ENCODE data around the gene NR2C2AP.
A peak's percentile ranks its signal among the peaks of the same experiment; 100 is the strongest.

Gene NR2C2AP

DNA sequence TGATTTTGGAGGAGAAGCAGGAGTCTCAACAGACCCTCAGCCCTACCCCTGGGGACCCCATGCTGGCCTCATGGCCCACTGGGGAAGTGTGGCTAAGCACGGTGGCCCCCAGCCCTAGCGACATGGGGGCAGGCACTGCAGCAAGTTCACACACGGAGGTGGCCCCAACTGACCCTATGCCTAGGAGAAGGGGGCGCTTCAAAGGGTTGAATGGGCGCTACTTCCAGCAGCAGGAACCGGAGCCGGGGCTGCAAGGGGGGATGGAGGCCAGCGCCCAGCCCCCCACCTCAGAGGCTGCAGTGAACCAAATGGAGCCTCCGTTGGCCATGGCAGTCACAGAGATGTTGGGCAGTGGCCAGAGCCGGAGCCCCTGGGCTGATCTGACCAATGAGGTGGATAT lies 23.4 kb upstream of the NR2C2AP start:
- H3K4me3 ChIP-seq (ENCODE audit: low read depth, low read length), result no peak overlapping the region
- H3K36me3 ChIP-seq (replicated peaks), result no peaks in the 10 kb centered on the region
- TF ChIP-seq CTCF (IDR thresholded peaks at IDR 0.05; ENCODE audit: low read depth, low read length, missing control alignments), result no peak
- H3K27ac ChIP-seq, result no peak overlapping the region
- in situ Hi-C loops (cut with HindIII; ENCODE audit: low pct_ligation_motif_present, low sequenced_read_pairs), result no loop called here
- DNase-seq, result no peak
- peaks cover 5% of the 10 kb centered on the region for H3K27me3 ChIP-seq (replicated peaks)

- no peak overlapping the region for H3K4me3 ChIP-seq (ENCODE audit: low read depth, low read length)
- in situ Hi-C loops (cut with HindIII; ENCODE audit: low pct_ligation_motif_present, low sequenced_read_pairs), result no loop called here
These were observed 23.0 kb upstream of the NR2C2AP start for GRCh38 chr19:19226204-19226603.

DNA sequence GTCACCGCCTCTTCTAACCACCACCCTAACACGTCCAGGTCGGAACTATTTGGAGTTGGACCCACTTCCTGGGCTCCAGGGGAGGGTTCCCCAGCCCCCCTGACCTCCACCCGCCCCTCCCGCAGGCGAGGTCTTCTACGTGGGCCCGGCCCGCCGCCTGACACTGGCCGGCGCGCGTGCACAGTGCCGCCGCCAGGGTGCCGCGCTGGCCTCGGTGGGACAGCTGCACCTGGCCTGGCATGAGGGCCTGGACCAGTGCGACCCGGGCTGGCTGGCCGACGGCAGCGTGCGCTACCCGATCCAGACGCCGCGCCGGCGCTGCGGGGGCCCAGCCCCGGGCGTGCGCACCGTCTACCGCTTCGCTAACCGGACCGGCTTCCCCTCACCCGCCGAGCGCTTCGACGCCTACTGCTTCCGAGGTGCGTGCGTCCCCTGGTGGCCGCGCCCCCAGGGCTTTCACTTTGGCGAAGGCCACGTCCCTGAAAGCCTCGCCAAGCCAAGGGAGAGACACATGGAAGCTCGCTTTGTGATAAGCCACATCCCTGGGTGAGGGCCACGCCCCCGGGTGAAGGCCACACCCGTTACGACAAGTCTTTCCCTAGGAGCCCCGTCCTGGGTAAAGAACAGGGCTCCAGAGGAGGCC lies 21.8 kb upstream of the NR2C2AP start:
- no peak overlapping the region for H3K27ac ChIP-seq
- peak; percentile 45 for DNase-seq

More at GRCh38 chr19:19226204-19226603, 23.0 kb upstream of the NR2C2AP start:
- no peak overlapping the region for H3K27ac ChIP-seq
- no peak for TF ChIP-seq CTCF (IDR thresholded peaks at IDR 0.05; ENCODE audit: low read depth, low read length, missing control alignments)
- no peaks in the 10 kb centered on the region for H3K36me3 ChIP-seq (replicated peaks)
- DNase-seq, result no peak
- H3K27me3 ChIP-seq (replicated peaks), result peaks cover 5% of the 10 kb centered on the region

DNA sequence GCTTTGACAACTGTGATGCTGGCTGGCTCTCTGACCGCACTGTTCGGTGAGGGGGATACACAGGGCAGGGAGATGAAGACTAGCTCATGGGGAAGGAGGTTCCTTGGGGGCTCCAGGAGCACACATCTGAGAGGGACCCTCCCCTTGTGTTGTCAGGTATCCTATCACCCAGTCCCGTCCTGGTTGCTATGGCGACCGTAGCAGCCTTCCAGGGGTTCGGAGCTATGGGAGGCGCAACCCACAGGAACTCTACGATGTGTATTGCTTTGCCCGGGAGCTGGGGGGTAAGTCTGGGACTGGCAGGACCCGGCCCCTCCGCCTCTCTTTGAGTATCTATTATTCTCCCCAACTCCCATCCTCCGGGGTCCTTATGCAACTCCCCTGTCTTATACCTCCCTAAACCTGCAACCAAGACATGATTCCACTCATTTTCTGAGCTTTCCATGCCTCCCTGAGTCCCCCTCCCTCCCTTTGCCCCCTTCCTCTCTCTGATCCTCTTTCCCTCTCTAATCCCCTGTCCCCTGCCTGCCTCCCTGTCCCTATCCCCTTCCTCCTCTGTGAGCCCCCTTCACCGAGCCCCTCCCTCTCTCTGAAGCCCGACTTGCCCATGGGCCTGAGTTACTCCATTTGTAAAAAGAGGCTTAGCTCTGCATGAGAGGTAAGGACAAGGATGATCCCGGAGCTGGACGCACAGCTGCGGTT lies 21.1 kb upstream of the NR2C2AP start:
- no peak for DNase-seq
- Histone ChIP-seq H3K36me3 (replicated peaks) (no peaks in the 10 kb centered on the region), H3K27ac (no peak overlapping the region), H3K4me3 (ENCODE audit: low read depth, low read length) (no peak overlapping the region), H3K27me3 (replicated peaks) (peaks cover 5% of the 10 kb centered on the region)
- in situ Hi-C loops (cut with HindIII; ENCODE audit: low pct_ligation_motif_present, low sequenced_read_pairs), result no loop called here
- TF ChIP-seq CTCF (IDR thresholded peaks at IDR 0.05; ENCODE audit: low read depth, low read length, missing control alignments), result no peak

More for the DNA sequence above, 21.8 kb upstream of the NR2C2AP start:
- no peaks in the 10 kb centered on the region for H3K36me3 ChIP-seq (replicated peaks)
- peak; percentile 76 for TF ChIP-seq CTCF (IDR thresholded peaks at IDR 0.05; ENCODE audit: low read depth, low read length, missing control alignments)
- no peak overlapping the region for H3K4me3 ChIP-seq (ENCODE audit: low read depth, low read length)
- peaks cover 5% of the 10 kb centered on the region for H3K27me3 ChIP-seq (replicated peaks)
- in situ Hi-C loops (cut with HindIII; ENCODE audit: low pct_ligation_motif_present, low sequenced_read_pairs), result no loop called here

GRCh38 chr19:19223636-19224035 lies 20.4 kb upstream of the NR2C2AP start:
- Histone ChIP-seq H3K4me3 (ENCODE audit: low read depth, low read length) (no peak overlapping the region), H3K36me3 (replicated peaks) (no peaks in the 10 kb centered on the region), H3K27me3 (replicated peaks) (peaks cover 5% of the 10 kb centered on the region), H3K27ac (no peak overlapping the region)
- TF ChIP-seq CTCF (IDR thresholded peaks at IDR 0.05; ENCODE audit: low read depth, low read length, missing control alignments), result no peak
- DNase-seq, result no peak
- in situ Hi-C loops (cut with HindIII; ENCODE audit: low pct_ligation_motif_present, low sequenced_read_pairs), result no loop called here
